Stimulated activated CD8-positive, alpha-beta memory T cell treated with anti-CD3 and anti-CD28 coated beads, Interleukin-7, amount 100 ng/mL, for 1 hour (primary cell): ENCODE data around the gene UBE2B.
"Not testable (repeated sequence)": the region's sequence is repeated elsewhere in the genome, so short reads cannot be mapped to it uniquely, and the experiment has no call there.

Experiments
- DNase-seq, 2 donors: peaks; one replicate each; pipeline ENCODE4 v3.0.0-alpha.2; 2020; ENCODE audit warnings: low read depth in 2 of 2

UBE2B gene

GRCh38 chr5:134370871-134371833 lies at the start of gene UBE2B:
Gene UBE2B (plus strand): TSS chr5:134371569. CDS start chr5:134371596, 27 bp downstream.
- peak; percentile 90 to 96 for DNase-seq

GRCh38 chr5:134327327-134327726 lies 44.0 kb upstream of the UBE2B start:
- no peak for DNase-seq

- DNase-seq: no peak
These were observed 42.8 kb upstream of the UBE2B start for GRCh38 chr5:134328619-134329018.

- not testable (repeated sequence) for DNase-seq
These were observed 34.5 kb upstream of the UBE2B start for GRCh38 chr5:134336833-134337232.

- DNase-seq: not testable (repeated sequence)
These were observed 27.9 kb upstream of the UBE2B start for GRCh38 chr5:134343500-134343899.

- not testable (repeated sequence) for DNase-seq
These were observed 25.9 kb upstream of the UBE2B start for GRCh38 chr5:134345476-134345875.

GRCh38 chr5:134345996-134346395 lies 25.4 kb upstream of the UBE2B start:
- DNase-seq: no peak

GRCh38 chr5:134349463-134349862 lies 21.9 kb upstream of the UBE2B start:
- no peak for DNase-seq

GRCh38 chr5:134355681-134356080 lies 15.7 kb upstream of the UBE2B start:
- DNase-seq: no peak

- DNase-seq: no peak
These were observed 5.8 kb upstream of the UBE2B start for GRCh38 chr5:134365604-134366003.

GRCh38 chr5:134370311-134370870 lies 978 bp upstream of the UBE2B start:
- no peak for DNase-seq

GRCh38 chr5:134371834-134372340 lies 518 bp downstream of the UBE2B start:
- no peak for DNase-seq

- not testable (repeated sequence) for DNase-seq
These were observed 2.3 kb downstream of the UBE2B start for GRCh38 chr5:134373633-134374032.

GRCh38 chr5:134374232-134374631 lies 2.9 kb downstream of the UBE2B start:
- DNase-seq: no peak

- DNase-seq: no peak
These were observed 9.0 kb downstream of the UBE2B start for GRCh38 chr5:134380346-134380745.

GRCh38 chr5:134382204-134382603 lies 10.8 kb downstream of the UBE2B start:
- DNase-seq: not testable (repeated sequence)

- DNase-seq: no peak
These were observed 12.8 kb downstream of the UBE2B start for GRCh38 chr5:134383980-134384697.

GRCh38 chr5:134387443-134387842 lies 16.1 kb downstream of the UBE2B start:
- no peak for DNase-seq

- DNase-seq: no peak
These were observed 20.9 kb downstream of the UBE2B start for GRCh38 chr5:134392301-134392700.

- DNase-seq: no peak
These were observed 23.6 kb downstream of the UBE2B start for GRCh38 chr5:134394932-134395331.

- DNase-seq: no peak
These were observed 24.9 kb downstream of the UBE2B start for GRCh38 chr5:134396274-134396673.

- DNase-seq: no peak
These were observed 25.8 kb downstream of the UBE2B start for GRCh38 chr5:134397196-134397595.
